GM18505 (cell line): Measurements from ENCODE around the gene ST3GAL5.

Source experiments
- ATAC-seq: cut with Tn5 transposase; IDR thresholded peaks from one replicate; pipeline ENCODE4 v1.9.1; 2021; ENCODE audit not compliant: unreplicated experiment
- POLR2A ChIP-seq: IDR thresholded peaks from 4 replicates; pipeline ENCODE4 v1.6.1; 2011; ENCODE audit warnings: borderline replicate concordance; ENCODE audit not compliant: insufficient read depth, insufficient read length; ENCODE audit errors: extremely low read depth

ST3GAL5 gene

DNA sequence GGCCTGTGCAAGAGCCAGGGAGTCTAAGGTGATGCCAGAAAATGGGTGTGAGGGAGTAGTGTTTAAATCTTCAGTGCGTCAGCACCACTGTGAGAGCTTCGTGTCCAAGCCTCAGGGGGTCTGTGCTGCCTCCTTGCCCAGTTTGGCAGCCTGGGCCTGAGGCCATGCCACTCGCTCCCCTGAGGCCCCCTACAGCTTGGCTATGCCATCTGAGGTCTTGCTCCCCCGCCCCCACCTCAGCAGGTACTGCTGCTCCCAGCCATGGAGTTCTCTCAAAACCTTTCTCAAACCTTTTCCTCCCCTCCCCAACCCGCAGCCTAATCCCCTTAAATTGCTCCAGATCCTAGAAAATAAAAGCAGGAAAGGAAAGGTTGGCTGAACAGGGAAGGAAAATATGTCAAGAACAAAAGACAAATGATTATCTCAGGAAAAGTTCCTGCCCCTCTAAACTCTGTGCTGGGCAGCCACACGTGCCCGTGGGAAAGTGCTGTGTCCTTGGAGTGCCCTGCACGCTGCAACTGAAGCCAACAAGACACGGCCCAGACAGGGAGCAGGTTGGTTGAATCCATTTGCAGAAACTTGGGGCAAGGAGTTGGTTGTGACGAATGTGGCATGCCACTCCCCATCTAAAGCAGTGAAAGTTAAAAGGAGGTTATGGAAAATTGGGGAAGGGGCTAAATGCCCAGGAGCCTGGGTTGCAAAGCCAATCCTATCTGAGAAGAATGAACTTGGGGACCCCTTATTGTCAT, 73.8 kb downstream of the ST3GAL5 start:
- no peak for ATAC-seq
- no peak for TF ChIP-seq POLR2A

DNA sequence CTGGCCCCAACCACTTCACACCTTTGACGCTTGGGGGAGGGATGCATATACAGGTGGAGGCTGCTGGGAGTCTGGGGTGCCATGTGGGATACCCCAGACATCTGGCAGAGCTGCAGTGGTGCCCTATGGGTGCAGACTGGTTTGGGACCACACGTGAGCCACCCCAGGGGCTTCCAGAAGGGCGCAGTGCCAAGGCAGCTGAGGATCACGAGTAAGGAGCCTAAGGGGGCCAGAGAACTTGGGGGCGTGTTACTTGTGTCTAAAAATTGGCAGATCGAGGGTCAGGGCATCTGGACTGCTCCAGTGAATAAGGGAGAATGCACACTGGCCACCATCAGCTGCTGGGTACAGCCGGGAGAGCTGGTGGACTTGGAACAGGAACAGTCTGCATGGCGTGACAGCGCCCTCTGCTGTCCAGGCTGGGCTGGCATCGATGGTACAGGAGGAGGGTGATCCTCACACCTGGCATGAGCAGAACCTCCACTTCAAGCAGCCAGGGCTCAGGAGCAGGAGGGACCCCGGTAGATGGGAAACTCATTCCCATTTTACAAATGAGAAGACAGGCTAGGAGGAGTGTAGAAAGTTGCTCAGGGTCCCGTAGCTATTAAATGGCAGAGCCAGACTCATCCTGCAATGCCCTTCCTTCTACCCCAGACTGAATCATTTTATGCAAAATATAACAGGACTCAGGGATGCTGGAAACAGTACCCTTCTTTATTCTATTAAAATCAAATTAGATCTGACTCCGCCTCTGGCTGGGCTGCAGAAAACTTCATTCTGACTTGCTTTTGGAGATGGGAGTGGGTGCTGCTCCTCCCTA, 74.6 kb downstream of the ST3GAL5 start:
- TF ChIP-seq POLR2A = no peak
- peak; percentile 66 for ATAC-seq

- no peak for TF ChIP-seq POLR2A
- ATAC-seq = no peak
Measured at GRCh38 chr2:85813211-85813981, 75.4 kb downstream of the ST3GAL5 start.

DNA sequence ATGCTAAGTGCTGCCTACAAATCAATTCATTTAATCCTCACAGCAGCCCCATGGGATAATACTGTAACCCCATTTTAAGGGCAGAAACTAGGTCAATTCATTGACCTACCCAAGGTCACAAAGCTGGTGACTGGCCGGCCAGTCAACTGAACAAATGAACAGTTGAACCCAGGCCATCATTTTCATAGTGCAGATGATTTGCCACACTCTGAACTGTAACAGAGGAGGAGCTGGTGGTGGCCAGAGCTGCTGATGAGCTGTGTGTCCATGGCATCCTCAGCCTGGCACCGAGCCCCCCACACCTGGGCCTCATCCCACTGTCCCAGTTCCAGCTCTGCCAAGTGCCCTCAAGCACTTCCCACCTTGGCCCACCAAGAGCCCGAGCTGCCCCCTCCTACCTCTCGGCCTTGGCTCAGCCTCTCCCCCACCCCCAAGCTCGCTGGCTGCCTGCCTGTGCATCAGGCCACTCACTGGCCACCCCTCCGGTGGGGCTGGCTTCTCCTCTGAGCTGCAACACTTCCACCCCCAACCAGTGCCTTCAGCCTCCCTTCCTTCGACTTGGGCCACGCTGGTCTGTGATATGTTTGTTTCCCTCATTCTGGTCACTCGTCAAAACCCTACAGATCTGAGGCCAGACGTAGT, 76.6 kb downstream of the ST3GAL5 start:
- ATAC-seq = no peak
- no peak for TF ChIP-seq POLR2A

DNA sequence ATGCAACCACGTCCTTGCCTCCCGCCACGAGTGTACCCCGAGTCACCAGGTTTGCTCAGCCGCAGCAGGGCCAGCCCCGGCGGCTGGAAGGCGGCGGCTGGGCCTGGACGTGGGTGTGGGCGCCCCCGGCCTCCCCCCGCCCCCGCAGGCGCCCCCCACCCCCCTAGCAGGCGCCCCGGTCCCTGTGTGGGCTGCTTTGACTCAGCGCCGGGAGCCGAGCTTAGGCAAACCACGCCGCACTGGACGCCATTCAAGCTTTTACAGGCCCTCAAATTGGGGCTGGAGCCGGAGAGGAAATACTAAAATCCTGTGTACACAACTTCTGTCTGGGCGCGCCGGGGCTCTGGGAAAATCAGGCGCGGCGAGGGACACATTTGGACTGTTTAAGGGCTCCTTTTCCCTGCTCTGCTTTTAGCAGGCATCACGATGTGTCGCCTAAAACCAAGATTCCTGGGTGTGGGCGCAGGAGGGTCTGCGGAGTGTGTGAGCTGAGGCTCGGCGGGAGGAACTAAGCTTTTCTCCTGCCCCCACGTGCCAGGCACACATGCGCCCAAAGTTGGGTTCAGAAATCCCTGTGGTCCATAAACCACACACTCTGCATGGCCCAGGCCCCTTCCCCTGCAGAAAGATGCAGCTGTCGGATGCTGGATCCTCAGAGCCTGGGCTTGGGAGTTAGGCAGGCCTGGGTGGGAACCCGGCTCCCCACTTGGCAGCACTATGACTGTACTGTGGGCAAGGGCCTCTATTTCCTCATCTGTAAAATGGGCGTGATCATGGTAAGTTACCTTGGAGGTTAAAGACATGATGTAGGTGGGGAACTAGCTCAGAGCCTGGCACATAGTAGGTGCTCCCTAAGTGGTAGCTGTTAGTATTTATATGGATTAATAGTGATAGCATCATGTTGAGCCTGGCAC, 77.4 kb downstream of the ST3GAL5 start:
- no peak for TF ChIP-seq POLR2A
- ATAC-seq = no peak

DNA sequence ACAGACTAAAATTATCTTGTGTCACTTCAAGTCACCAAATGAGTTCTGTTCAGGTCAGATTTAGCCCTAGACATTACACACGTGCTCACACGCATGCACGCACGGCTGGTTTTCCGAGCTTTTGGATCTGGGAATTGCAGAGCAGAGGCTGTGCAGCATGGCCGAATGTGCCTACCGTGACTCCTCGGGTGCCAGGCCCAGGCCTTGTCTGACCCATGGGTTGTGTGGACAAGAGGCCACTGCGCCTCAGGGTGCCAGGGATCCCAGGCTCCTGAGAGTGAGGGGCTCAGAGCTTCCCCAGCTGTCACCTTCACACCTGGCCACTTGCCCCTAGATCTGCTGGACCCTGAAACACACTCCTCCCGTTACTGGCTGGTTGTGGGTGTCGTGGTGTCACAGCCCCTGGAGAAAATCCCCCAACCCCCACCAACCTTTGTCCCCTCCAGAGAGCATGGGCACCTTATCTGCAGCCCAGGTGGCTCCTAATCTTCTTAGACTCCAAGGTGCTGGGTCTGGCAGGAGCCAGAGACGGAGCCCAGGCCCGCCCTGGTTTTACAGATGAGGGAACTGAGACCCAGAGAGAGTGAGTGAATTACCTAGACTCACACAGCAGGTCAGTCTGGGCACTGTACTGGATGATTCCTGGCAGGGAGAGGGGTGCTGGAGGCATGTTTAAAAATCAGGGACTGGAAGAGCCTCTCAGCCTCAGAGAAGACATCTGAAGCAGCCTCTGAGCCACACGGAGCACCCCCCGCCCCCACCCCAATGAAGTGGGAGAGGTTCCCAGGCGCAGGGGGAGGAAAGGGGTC, 78.2 kb downstream of the ST3GAL5 start:
- no peak for ATAC-seq
- no peak for TF ChIP-seq POLR2A

GRCh38 chr2:85807756-85808155, 81.0 kb downstream of the ST3GAL5 start:
- TF ChIP-seq POLR2A = no peak
- ATAC-seq = no peak

DNA sequence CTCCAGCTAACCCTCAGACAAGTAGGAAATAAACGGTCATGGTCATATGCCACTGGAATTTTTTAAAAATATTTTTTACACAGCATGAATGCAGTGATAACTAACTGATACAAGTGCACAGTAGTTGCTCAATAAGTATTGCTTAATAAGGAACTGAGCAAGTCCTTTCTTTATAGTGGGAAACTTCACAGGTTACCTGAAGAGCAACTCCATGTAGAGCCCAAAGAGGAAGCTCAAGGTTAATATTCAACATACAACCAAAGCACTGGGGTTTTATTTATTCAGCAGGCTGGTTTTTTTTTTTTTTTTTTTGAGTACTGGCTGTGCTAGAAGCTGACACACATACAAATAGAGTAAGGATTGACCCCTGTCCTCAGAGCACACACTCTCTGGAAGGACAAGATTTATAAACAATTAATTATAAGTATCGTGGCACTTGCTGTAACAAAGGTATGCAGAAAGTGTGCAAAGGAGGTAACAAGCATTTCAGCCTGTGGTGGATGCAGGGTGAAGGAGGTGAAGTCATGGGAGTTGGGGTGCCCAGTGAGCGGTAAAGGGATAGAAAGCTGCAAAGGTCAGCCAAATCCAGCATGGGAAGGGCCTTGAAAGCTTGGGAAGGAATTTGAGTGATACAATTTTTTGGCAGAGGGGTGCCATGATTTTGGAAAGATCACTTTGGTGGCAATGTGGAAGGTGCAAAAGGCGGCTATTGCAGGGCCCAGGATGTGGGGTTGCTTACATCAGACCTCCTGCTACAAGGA, 82.3 kb downstream of the ST3GAL5 start:
- ATAC-seq = no peak
- no peak for TF ChIP-seq POLR2A

DNA sequence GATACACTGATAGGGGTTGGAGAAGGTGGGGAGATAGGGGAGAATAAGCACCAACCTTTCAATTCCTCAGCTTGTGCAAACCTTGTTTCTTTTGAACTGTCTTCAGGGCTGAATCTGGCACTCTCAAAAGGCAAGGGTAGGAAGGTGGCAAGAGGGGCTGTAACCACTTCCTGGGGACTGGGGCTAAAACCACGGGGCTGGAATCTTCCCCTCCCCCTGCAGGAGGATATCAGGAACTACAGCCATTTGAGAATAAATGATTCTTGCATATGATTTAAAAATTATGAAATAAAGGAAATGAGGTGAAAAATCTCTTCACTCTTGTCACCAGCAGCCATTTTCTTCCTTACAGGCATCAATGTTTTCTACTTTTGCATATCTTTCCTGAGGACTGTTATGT, 84.2 kb downstream of the ST3GAL5 start:
- no peak for ATAC-seq
- no peak for TF ChIP-seq POLR2A

DNA sequence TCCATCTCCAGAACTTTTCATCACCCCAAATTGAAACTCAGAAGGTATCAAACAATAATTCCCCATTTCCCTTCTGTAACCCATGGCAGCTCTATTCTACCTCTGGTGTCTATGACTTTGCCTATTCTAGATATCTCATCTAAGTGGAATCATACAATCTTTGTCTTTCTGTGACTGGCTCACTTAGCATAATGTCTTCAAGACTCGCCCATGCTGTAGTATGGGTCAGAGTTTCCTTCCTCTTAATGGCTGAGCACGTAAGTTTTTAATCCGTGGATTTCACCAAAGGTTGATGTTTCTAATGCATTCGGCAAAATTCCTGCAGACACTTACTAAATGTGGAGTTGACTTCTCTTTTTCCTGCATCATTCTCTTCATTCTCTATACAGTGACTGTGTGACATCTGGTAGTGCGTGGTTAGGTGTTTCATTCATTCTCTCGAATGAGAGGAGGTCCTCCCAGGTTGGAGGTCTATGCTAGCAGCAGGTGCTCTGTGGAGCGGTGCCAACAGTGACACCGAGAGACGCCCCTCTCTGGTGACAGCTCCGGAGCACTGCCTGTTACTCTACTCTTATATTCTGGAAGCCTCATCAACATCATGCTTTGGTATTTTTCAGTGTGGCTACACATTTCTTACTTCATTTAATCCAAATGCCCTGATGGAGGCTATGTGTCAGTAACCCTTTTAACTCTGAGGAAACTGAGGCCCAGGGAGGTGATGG, 84.9 kb downstream of the ST3GAL5 start:
- no peak for ATAC-seq
- TF ChIP-seq POLR2A = no peak
